H1 (cell line): ENCODE data around the gene FNDC3A. TPM values are rescaled to one million over a fixed set of nuclear protein-coding genes. Genes with fewer than 3 reads are reported as not detected.

Experiments used
- POLR2A ChIP-seq, 2 experiments: IDR thresholded peaks; 1 replicate in 1 of 2; 2 replicates in 1 of 2; pipeline ENCODE4 v1.6.1; 2011; ENCODE audit warnings: low read depth in 2 of 2, low read length in 2 of 2, mild to moderate bottlenecking in 2 of 2; ENCODE audit errors: control extremely low read depth in 1 of 2
- polyA plus RNA-seq, 7 experiments: library from polyadenylated mRNA; depleted of rRNA in 3 of 7; stranded (reverse) in 5 of 7; unstranded in 2 of 7; fragments of >200 nt in 5 of 7; fragments of 200-250 nt in 2 of 7; gene quantifications; 1 replicate in 5 of 7; 2 replicates in 1 of 7; 4 replicates in 1 of 7; pipeline versions ENCODE4 v1.2.1 to v1.2.3, GENCODE V29; 2011 to 2013; ENCODE audit warnings: missing spikeins in 2 of 7, mixed read lengths in 2 of 7
- total RNA-seq: library from RNA; stranded (reverse); fragmentation: NEBNext Ultra II Directional; extraction: Animal tissue kit (Norgen Biotek cat#: 25700); gene quantifications from 2 replicates; pipeline ENCODE4 v1.2.1, GENCODE V29; 2021
- TF ChIP-seq, protein P1 (sequence below): IDR thresholded peaks from 2 replicates; pipeline ENCODE4 v1.6.1; 2012; ENCODE audit warnings: low read length, inconsistent platforms
- TF ChIP-seq, protein P2 (sequence below): IDR thresholded peaks from 2 replicates; pipeline ENCODE4 v1.6.1; 2012; ENCODE audit warnings: inconsistent platforms

Gene FNDC3A
- total and polyA plus RNA-seq, 2 of the 8 experiments (the other 6 are each of a cell fraction or from before 2014, with no cell fraction given), result 14.6 to 26.0 TPM

DNA sequence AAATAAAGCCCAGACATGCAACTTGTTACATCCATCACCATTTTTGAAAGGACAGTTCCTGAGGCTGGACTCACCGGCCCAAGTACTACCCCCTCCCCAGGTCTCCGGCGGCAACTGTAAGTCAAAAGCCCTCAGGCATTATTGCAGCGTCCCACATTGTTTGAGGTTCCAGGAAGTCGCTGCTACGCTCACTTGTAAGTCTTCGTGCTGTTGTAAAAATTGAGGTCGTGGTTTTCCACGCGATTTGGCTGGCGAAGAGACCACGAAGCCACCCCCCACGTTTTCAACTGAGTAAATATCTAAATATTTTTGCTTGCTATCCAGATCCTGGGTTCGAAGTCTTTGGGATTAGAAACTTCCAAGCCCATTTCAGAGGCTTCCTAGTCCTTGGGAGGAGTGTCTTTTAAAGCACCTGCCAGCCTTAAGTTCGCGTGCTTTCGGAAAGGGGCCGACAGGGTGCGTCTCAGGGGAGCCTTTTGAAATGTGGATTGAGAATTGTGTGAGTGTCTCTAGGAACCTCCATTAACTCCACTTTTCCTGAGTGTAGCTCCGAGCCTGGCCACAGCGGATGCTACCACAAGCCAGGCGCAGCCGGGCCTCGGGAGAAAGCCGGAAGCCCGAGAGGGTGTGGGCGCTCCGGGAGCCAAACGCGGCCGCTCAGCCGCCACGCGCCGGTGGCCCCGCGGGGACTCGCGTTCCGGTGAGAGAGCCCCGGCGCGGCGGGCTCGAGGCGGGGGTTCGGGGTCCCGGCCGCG, 434 bp upstream of the FNDC3A start (continued):
- TF ChIP-seq, protein P1, sequence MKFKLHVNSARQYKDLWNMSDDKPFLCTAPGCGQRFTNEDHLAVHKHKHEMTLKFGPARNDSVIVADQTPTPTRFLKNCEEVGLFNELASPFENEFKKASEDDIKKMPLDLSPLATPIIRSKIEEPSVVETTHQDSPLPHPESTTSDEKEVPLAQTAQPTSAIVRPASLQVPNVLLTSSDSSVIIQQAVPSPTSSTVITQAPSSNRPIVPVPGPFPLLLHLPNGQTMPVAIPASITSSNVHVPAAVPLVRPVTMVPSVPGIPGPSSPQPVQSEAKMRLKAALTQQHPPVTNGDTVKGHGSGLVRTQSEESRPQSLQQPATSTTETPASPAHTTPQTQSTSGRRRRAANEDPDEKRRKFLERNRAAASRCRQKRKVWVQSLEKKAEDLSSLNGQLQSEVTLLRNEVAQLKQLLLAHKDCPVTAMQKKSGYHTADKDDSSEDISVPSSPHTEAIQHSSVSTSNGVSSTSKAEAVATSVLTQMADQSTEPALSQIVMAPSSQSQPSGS, result no peak
- peak; percentile 4 to 57; a peak in 2 of 3 replicates for TF ChIP-seq POLR2A (IDR thresholded peaks at IDR 0.05; ENCODE audit: control extremely low read depth in 1 of 2, low read depth in 2 of 2, low read length in 2 of 2)
- TF ChIP-seq, protein P2, sequence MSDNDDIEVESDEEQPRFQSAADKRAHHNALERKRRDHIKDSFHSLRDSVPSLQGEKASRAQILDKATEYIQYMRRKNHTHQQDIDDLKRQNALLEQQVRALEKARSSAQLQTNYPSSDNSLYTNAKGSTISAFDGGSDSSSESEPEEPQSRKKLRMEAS, result 0 out of 2 replicates have a peak, but pooled peaks have one; percentile 8
